H9 (cell line): Measurements from ENCODE around the gene HDLBP. TPM values are rescaled to one million over a fixed set of nuclear protein-coding genes. Genes with fewer than 3 reads are reported as not detected.

ENCODE experiments used
- DNase-seq: peaks from one replicate; pipeline ENCODE4 v3.0.0-alpha.2; 2017
- H2AFZ ChIP-seq: one replicate; pipeline ENCODE4 v1.6.1; 2013; ENCODE audit warnings: mild to moderate bottlenecking, low read length, control low read depth, moderate library complexity
- H2AK5ac ChIP-seq: 2 replicates; pipeline ENCODE4 v1.6.1; 2013; ENCODE audit warnings: low read length, control low read depth, mixed read lengths; ENCODE audit not compliant: insufficient read length
- H2BK120ac ChIP-seq: one replicate; pipeline ENCODE4 v1.6.1; 2013; ENCODE audit warnings: low read depth, mild to moderate bottlenecking, low read length, control low read depth, inconsistent platforms; ENCODE audit not compliant: poor library complexity, severe bottlenecking
- H2BK12ac ChIP-seq: 2 replicates; pipeline ENCODE4 v1.6.1; 2013; ENCODE audit warnings: low read length, control low read depth, mixed read lengths, low read depth; ENCODE audit not compliant: insufficient read length
- H2BK15ac ChIP-seq: 2 replicates; pipeline ENCODE4 v1.6.1; 2013; ENCODE audit warnings: low read depth, low read length, control low read depth
- H2BK20ac ChIP-seq: one replicate; pipeline ENCODE4 v1.6.1; 2013; ENCODE audit warnings: low read depth, mild to moderate bottlenecking, low read length, control low read depth, inconsistent platforms; ENCODE audit not compliant: poor library complexity, severe bottlenecking
- H2BK5ac ChIP-seq: 2 replicates; pipeline ENCODE4 v1.6.1; 2013; ENCODE audit warnings: low read length, control low read depth, mixed read lengths; ENCODE audit not compliant: insufficient read length
- H3K14ac ChIP-seq: 2 replicates; pipeline ENCODE4 v1.6.1; 2013; ENCODE audit warnings: low read length, control low read depth; ENCODE audit not compliant: insufficient read depth
- H3K18ac ChIP-seq: 2 replicates; pipeline ENCODE4 v1.6.1; 2013; ENCODE audit warnings: low read depth, mild to moderate bottlenecking, mixed read lengths, low read length, control low read depth; ENCODE audit not compliant: insufficient read length
- H3K23ac ChIP-seq: 2 replicates; pipeline ENCODE4 v1.6.1; 2013; ENCODE audit warnings: low read length, control low read depth, mixed read lengths, low read depth; ENCODE audit not compliant: insufficient read length
- H3K23me2 ChIP-seq: 2 replicates; pipeline ENCODE4 v1.6.1; 2013; ENCODE audit warnings: low read depth, mild to moderate bottlenecking, mixed read lengths, low read length, control low read depth; ENCODE audit not compliant: insufficient read length, poor library complexity, severe bottlenecking
- H3K27ac ChIP-seq: 2 replicates; pipeline ENCODE4 v1.5.1; 2013; ENCODE audit warnings: low read length, control low read depth, mixed read lengths, low read depth; ENCODE audit not compliant: insufficient read length
- H3K27me3 ChIP-seq: 2 replicates; pipeline ENCODE4 v1.6.1; 2013; ENCODE audit warnings: low read length, control low read depth, inconsistent platforms; ENCODE audit not compliant: insufficient read depth
- H3K4ac ChIP-seq: 2 replicates; pipeline ENCODE4 v1.6.1; 2013; ENCODE audit warnings: low read depth, mild to moderate bottlenecking, control low read depth, inconsistent platforms, low read length, moderate library complexity
- H3K4me1 ChIP-seq: 2 replicates; pipeline ENCODE4 v1.6.1; 2013; ENCODE audit warnings: low read length, control low read depth, inconsistent platforms; ENCODE audit not compliant: insufficient read depth
- H3K4me2 ChIP-seq: 2 replicates; pipeline ENCODE4 v1.6.1; 2013; ENCODE audit warnings: low read length, control low read depth, mixed read lengths; ENCODE audit not compliant: insufficient read length, insufficient read depth
- H3K56ac ChIP-seq: 2 replicates; pipeline ENCODE4 v1.6.1; 2013; ENCODE audit warnings: low read depth, mild to moderate bottlenecking, mixed read lengths, low read length, control low read depth; ENCODE audit not compliant: insufficient read length
- H3K79me1 ChIP-seq: 2 replicates; pipeline ENCODE4 v1.6.1; 2013; ENCODE audit warnings: low read depth, mild to moderate bottlenecking, moderate library complexity, low read length, control low read depth, inconsistent platforms; ENCODE audit not compliant: insufficient read depth, poor library complexity, severe bottlenecking
- H3K79me2 ChIP-seq: 2 replicates; pipeline ENCODE4 v1.6.1; 2013; ENCODE audit warnings: low read length, control low read depth, inconsistent platforms; ENCODE audit not compliant: insufficient read depth
- H3K9ac ChIP-seq: 2 replicates; pipeline ENCODE4 v1.6.1; 2013; ENCODE audit warnings: low read length, control low read depth, mixed read lengths; ENCODE audit not compliant: insufficient read length; ENCODE audit errors: extremely low read depth
- H3K9me3 ChIP-seq: one replicate; pipeline ENCODE4 v1.6.1; 2013; ENCODE audit warnings: low read depth, low read length, inconsistent platforms; ENCODE audit not compliant: control insufficient read depth
- H3T11ph ChIP-seq: one replicate; pipeline ENCODE4 v1.6.1; 2013; ENCODE audit warnings: mild to moderate bottlenecking, low read length, control low read depth, inconsistent platforms
- H4K20me1 ChIP-seq: one replicate; pipeline ENCODE4 v1.6.1; 2013; ENCODE audit not compliant: control insufficient read depth, insufficient read length, insufficient read depth
- H4K5ac ChIP-seq: 2 replicates; pipeline ENCODE4 v1.6.1; 2013; ENCODE audit warnings: low read depth, mild to moderate bottlenecking, mixed read lengths, low read length, control low read depth; ENCODE audit not compliant: insufficient read length
- H4K8ac ChIP-seq: replicated peaks from 2 replicates; pipeline ENCODE4 v1.6.1; 2013; ENCODE audit warnings: low read length, control low read depth, mixed read lengths, low read depth; ENCODE audit not compliant: insufficient read length
- H4K91ac ChIP-seq: 2 replicates; pipeline ENCODE4 v1.6.1; 2013; ENCODE audit warnings: low read depth, mild to moderate bottlenecking, moderate library complexity, mixed read lengths, low read length, control low read depth; ENCODE audit not compliant: insufficient read length
- H3K27ac Mint-ChIP-seq, 3 experiments: 2 replicates in 2 of 3; 3 replicates in 1 of 3; pipeline ENCODE4 v1.8.0; 2020 to 2021; ENCODE audit warnings: mixed read lengths in 3 of 3, mild to moderate bottlenecking in 1 of 3, moderate library complexity in 1 of 3
- H3K27me3 Mint-ChIP-seq: 2 replicates; pipeline ENCODE4 v1.8.0; 2021; ENCODE audit warnings: low read depth, mild to moderate bottlenecking, moderate library complexity, mixed read lengths
- H3K36me3 Mint-ChIP-seq, 3 experiments: 2 replicates in 2 of 3; 3 replicates in 1 of 3; pipeline ENCODE4 v1.8.0; 2020 to 2021; ENCODE audit warnings: low read depth in 3 of 3, mixed read lengths in 3 of 3; ENCODE audit not compliant: insufficient read depth in 1 of 3
- H3K4me1 Mint-ChIP-seq, 2 experiments: 2 replicates each; pipeline ENCODE4 v1.8.0; 2020; ENCODE audit warnings: mixed read lengths in 2 of 2
- H3K4me3 Mint-ChIP-seq, 2 experiments: 2 replicates in 1 of 2; 3 replicates in 1 of 2; pipeline ENCODE4 v1.8.0; 2020 to 2021; ENCODE audit warnings: mild to moderate bottlenecking in 2 of 2, mixed read lengths in 2 of 2, moderate library complexity in 1 of 2
- H3K9me3 Mint-ChIP-seq, 2 experiments: 2 replicates in 1 of 2; 3 replicates in 1 of 2; pipeline ENCODE4 v1.8.0; 2020; ENCODE audit warnings: mild to moderate bottlenecking in 2 of 2, mixed read lengths in 2 of 2, moderate library complexity in 1 of 2
- CTCF ChIP-seq: fragments of 200-600 bp; sonication (generic); conservative IDR thresholded peaks from 3 replicates; pipeline ENCODE4 v1.8.0; 2021; ENCODE audit warnings: antibody characterized with exemption, mild to moderate bottlenecking
- total RNA-seq: library from RNA; stranded (reverse); gene quantifications from 2 replicates; pipeline ENCODE4 v1.2.1, GENCODE V29; 2021

The HDLBP gene
- total RNA-seq, 1 experiment from 2014 or later = 364 TPM

GRCh38 chr2:241324775-241325174 lies 9.3 kb upstream of the HDLBP start:
- H3K4me1 Mint-ChIP-seq = peaks cover 38 to 39% of the 10 kb centered on the region in 2 experiments

More at GRCh38 chr2:241324775-241325174, 9.3 kb upstream of the HDLBP start:
- H4K5ac ChIP-seq = no peak overlapping the region
- H2BK5ac ChIP-seq = no peak overlapping the region
- H3K4me1 ChIP-seq = peaks cover 3% of the 10 kb centered on the region
- H3K79me2 ChIP-seq = peaks cover 46% of the 10 kb centered on the region; the same call in 1 of the 2 replicates
- no peak overlapping the region for H2BK15ac ChIP-seq
- no peak overlapping the region for H3K4ac ChIP-seq
- H3K56ac ChIP-seq = no peak overlapping the region
- no peak overlapping the region for H3T11ph ChIP-seq
- no peak overlapping the region for H2AK5ac ChIP-seq
- no peaks in the 10 kb centered on the region for H3K27me3 Mint-ChIP-seq
- H3K27me3 ChIP-seq = no peaks in the 10 kb centered on the region
- no peaks in the 10 kb centered on the region for H3K23me2 ChIP-seq
- no peak overlapping the region for H3K4me2 ChIP-seq
- TF ChIP-seq CTCF = no peak
- no peak overlapping the region for H3K27ac Mint-ChIP-seq
- no peaks in the 10 kb centered on the region for H3K9me3 Mint-ChIP-seq
- H2AFZ ChIP-seq = no peak overlapping the region
- no peak overlapping the region for H3K18ac ChIP-seq
- H3K27ac ChIP-seq = no peak overlapping the region
- no peak for DNase-seq
- no peak overlapping the region for H3K4me3 Mint-ChIP-seq
- H3K9me3 ChIP-seq = no peaks in the 10 kb centered on the region
- H4K8ac ChIP-seq = no peak overlapping the region
- H3K14ac ChIP-seq = no peak overlapping the region
- peaks cover 21 to 55% (median 43%) of the 10 kb centered on the region in 3 experiments; a peak in 6 of 7 replicates for H3K36me3 Mint-ChIP-seq
- no peak overlapping the region for H4K91ac ChIP-seq
- no peak overlapping the region for H3K23ac ChIP-seq
- no peak overlapping the region for H2BK120ac ChIP-seq
- no peak overlapping the region for H2BK20ac ChIP-seq
- peaks cover 10% of the 10 kb centered on the region for H3K79me1 ChIP-seq
- no peak overlapping the region for H3K9ac ChIP-seq
- no peaks in the 10 kb centered on the region for H4K20me1 ChIP-seq
- no peak overlapping the region for H2BK12ac ChIP-seq
